Superior temporal gyrus (tissue), 1 donor: Measurements from ENCODE around the gene KIAA1671.
A peak's percentile ranks its signal among the peaks of the same experiment; 100 is the strongest.
"Not testable (repeated sequence)": the region's sequence is repeated elsewhere in the genome, so short reads cannot be mapped to it uniquely, and the experiment has no call there.

Source experiments
- DNase-seq: peaks from one replicate; pipeline ENCODE4 v3.0.0-alpha.2; 2016; ENCODE audit errors: extremely low spot score

Gene KIAA1671

DNA sequence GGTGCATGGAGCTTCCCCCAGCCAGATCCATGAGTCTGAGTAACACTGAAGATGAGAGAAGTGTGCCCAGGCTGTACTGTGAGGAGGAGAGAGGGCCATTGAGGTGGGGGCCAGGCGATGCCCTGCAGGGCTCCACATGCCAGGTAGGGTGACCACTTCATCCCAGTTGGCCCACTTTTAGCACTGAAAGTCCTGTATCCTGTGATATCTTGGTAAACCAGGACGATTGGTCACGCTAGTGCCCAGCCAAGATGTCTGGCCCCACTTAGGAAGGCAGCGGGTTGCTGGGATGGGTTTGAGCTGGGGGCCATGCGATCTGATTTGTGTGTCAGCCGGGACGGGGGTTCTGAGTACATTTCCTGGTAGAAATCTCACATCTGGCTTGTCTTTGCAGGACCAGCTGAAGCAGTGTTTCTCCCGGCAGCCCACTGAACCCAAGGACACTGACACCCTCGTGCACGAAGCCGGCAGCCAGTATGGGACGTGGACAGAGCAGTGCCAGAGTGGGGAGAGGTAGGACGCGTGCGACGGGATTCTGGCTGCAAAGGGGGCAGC is 218.0 kb downstream of the KIAA1671 start:
- no peak for DNase-seq

DNA sequence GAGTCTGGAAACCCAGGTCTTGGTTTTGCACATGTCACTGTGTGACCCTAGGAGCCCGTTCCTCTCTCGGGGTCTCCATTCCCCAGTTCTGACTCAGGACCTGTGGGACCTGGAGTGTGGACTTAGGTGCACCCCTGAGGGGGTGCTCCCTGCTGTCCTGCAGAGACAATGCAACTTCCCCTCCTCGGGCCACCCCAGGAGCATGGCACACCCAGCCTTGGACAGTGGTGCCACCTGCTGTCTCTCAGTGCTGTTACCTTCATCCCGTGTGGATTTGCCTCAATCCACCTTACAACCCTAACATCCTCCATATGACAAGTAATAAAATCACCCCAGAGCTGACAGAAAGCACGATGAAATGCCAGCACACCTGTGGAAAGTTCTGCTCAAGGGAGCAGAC is 219.6 kb downstream of the KIAA1671 start:
- DNase-seq: no peak

- DNase-seq: no peak
These were observed 221.8 kb downstream of the KIAA1671 start for GRCh38 chr22:25174156-25174887.

DNA sequence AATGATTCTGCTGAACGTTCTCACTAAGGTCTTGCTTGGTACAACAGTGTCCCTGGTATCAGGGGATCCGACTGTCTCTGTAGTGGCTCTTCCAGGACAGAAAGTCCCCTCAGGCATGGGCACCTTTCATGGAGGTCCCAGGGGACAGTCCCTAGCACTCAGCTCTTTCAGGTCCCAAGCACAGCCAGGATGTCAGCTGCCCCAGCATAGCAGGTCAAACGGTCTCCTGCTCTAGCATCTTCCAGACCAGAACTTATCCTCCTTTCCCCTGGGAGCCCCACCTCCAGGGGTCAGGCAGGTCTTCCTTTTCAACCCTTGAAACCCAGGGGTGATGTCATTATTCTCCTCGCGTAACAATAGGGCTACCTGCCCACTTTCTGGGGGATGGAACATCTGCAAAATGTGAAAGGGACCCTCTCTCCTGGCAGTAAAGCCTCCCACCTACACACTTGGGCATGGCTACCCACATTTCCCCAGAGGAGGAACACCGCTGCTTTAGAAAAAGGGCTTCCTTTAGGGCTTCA is 222.4 kb downstream of the KIAA1671 start:
- DNase-seq: no peak

DNA sequence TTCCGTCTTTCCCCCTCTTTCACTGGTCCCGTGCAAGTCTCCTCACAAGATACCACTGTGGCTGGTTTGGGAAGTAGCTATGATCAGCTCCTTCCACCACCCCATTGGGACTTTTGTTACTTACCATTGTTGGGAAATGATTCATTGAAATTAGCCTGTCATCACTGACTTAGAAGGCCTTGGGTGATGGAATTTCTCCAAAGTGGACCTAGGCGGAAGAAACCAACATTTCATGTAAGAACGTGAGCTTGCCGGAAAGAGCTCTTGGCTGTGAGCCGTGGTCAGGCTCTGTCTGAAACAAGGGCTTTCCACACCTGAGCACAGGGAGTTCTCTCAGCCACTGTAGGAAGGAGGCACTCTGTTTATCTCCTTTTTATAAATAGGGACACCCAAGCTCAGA is 223.7 kb downstream of the KIAA1671 start:
- DNase-seq: no peak

DNA sequence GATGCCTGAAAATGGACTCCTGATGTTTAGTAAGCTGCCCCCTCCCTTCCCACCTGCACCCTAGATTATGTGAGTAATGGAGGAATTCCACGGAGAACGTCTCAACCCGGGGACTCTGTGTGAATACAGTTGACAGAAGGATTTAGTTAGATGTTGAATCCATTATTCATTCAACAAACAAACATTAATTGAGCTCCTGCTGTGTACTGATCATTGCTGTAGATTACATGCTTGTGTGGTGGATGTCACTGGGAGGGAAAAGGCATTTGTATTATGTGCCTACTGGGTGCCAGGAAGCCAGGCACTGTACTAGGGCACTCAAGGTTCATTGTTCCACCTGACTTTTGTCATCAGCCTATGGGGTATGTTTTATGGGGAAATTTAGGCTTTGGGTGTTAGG is 224.3 kb downstream of the KIAA1671 start:
- no peak for DNase-seq

DNA sequence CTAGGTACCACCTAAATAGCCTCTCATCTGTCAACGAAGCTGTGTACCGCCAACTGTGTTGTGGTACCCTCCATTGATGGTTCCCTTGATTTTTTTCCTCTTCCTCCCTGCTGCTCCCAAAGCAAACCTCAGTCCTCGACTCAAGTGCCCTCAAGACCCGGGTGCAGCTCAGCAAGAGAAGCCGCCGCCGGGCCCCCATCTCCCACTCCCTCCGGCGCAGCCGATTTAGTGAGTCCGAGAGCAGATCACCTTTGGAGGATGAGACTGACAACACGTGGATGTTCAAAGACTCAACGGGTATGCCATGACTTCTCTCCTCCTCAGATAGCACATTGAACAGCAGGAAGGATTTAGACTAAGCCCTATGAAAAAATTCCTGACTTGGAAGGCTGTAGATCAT is 224.7 kb downstream of the KIAA1671 start:
- DNase-seq: no peak

DNA sequence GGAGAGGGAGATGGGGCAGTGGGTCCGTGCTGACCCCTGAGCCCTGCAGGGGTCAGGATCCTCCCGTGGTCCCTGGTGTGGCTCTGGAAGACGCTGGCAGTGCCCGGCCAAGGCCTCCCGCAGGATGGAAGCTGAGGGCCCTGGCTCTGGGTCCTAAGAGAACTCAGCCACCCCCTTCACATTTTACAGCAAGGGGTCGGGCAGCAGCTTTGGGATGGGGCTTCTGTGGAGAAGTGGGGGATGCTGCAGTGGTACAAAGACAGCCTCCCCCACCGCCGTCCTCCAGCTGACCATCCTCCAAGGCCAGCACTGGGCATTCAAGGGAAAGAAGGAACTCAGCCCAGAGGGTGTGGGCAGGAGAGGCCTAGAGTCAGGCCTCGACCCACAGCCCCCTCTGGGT is 225.4 kb downstream of the KIAA1671 start:
- no peak for DNase-seq

DNA sequence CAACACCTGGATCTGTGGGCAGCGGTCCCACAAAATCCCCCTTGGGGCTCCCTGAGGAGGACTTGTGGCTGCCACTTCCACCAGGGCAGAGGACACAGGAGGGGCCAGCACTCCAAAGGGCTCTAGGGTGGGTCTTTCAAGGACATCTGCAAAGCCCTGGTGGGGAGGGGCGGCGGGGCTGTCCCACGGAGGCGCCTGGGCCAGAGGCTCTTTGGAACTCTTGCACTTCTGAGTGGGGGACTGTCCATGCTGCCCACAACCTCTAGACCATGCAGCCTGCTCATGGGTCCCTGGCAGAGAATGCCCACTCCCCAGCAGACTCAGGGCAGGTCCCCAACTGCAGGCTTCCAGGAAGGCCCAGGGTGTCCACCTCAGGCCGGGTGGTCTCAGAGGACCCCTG is 225.8 kb downstream of the KIAA1671 start:
- not testable (repeated sequence) for DNase-seq

- DNase-seq: not testable (repeated sequence)
These were observed 226.5 kb downstream of the KIAA1671 start for GRCh38 chr22:25178869-25179631.

DNA sequence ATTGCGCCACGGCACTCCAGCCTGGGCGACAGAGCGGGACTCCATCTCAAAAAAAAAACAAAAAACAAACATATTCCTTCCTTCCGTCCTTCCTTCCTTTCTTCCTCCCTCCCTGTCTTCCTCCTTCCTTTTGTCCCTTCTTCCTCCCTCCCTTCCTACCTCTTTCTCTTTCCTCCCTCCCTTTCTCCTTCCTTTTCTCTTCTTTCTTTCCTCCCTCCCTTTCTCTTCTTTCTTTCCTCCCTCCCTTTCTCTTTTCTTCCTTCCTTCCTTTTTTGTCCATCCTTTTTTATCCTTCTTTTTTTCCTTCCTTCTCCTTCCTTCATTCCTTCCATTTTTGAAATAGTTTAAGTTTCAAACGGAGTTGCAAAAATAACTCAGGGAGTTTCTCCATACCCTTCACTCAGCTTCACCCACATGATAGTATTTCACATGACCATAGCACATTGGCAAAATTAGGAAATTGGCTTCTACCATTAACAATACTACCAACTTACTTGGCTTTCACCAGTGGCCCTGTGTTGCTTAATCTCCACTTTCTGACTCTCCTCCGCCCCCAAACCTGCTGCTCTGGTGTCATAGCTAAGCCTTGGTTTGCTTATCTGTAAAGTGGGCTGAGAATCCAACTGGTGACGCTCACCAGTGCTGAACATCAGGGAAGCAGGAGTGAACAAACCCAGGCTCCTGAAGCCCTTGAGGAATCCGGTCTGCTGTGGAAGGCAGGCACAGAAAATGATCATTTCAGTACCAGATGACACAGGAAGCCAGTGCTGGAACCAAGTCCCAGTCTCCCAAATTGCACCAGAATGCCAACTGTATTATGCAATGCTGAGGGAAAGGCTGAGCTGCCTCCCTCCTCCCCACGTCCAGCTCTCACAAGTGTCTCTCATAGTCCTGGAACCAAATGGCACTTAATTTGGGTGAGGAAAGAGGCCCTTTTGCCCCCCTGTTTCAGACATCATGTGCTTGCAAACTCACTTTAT is 229.9 kb downstream of the KIAA1671 start:
- no peak for DNase-seq

GRCh38 chr22:25183949-25184619 is 231.6 kb downstream of the KIAA1671 start:
- no peak for DNase-seq

GRCh38 chr22:25186140-25186539 is 233.6 kb downstream of the KIAA1671 start:
- DNase-seq: no peak

- no peak for DNase-seq
These were observed 235.0 kb downstream of the KIAA1671 start for GRCh38 chr22:25187469-25187868.

DNA sequence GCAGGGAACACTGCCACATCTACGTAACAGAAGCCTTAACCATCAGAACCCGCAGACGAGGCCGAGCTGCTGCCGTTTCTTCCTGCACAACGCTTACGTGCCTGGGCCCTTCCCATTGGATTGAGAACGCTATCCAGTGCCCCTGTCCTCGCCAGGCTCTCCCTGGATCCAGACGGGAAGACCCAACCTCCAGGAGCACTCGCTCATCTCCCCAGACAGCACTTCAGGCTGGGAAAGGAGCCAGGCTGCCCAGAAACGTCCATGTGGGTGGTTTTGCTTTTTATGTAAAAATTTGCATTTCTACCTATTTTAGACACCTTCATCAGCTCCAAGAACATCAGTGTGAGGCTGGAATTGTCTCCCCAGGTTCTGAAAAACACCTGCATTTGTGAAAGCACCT is 239.9 kb downstream of the KIAA1671 start:
- peak; percentile 31 for DNase-seq

DNA sequence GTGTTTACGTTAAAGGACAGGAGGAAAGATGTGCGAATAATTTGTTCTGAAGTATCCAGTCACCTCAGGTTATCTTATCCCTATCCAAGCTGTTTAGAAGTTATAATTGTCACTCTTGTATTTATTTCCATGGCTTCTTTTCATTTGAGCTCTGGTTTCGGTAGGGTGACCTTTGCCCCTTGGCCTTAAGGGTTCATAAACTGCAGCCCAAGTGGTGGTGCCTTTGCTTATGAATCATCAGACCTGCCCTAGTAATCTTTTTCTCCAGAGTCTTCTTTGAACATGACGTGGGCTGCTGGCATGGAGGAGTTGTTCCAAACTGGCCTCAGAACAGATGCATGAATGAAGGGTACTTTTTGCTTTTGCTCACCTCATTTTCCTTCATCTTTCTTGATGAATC is 240.6 kb downstream of the KIAA1671 start:
- no peak for DNase-seq

DNA sequence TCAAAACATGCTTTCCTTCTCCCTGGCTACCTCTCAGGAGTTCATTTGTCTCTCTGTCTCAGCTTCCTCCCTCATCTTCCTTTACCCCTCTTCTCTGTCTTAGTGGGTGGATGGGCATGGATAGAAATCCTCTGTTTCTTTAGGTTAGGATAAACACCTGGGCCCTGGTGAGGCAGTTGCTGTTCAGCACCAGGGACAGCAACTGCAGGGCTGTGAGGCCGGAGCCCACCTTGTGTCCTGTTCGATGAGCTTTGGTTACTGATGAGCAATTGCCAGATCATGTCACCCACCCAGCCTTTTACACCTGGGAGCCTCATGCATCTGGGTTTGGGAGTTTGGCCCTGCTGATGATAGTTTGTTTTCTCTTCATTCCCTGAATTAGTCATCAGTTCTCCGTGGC is 241.0 kb downstream of the KIAA1671 start:
- DNase-seq: no peak

DNA sequence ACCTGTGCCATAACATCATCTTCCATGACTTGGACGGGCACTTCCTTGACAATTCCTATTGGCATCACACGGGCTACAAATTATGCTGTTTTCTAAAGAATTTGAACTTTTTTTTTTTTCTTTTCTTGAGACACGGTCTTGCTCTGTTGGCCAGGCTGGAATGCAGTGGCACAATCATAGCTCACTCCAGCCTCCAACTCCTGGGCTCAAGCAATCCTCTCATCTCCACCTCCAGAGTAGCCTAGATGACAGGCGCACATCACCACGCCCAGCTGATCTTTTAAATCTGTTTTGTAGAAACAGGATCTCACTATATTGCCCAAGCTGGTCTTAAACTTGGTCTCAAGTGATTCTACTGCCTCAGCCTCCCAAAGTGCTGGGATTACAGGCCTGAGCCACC is 243.8 kb downstream of the KIAA1671 start:
- DNase-seq: no peak

DNA sequence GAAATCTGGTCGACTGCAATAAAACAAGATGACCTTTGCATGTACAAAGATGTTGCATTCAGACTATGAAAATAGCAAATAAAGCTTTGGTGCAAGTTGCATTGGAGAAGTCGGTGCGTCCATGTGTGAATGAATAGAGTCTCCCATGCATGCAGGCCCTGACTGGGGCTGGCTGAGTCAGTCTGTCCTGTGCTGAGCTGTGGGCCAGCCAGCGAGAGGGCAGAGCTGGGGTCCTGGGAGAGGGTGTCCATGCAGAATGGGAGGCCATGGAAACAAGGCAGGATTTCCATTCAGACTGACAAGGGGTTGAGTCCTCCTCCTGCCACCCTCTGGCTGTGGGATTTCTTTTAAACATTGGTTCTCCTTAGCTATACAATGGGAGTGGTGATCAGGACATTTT is 244.8 kb downstream of the KIAA1671 start:
- DNase-seq: no peak

- no peak for DNase-seq
These were observed 247.4 kb downstream of the KIAA1671 start, which contains the start of gene CRYBB3 for GRCh38 chr22:25199731-25200520. Gene CRYBB3 (plus strand): TSS chr22:25199858. CDS start chr22:25201397, 1,539 bp downstream.
